HepG2 (cell line): ENCODE measurements around the gene PAPPA2. TPM values are rescaled to one million over a fixed set of nuclear protein-coding genes. Genes with fewer than 3 reads are reported as not detected.

ENCODE experiments used
- HNF4A ChIP-seq: sonication (generic); formaldehyde crosslinking; IDR thresholded peaks from 2 replicates; pipeline ENCODE4 v1.4.0; 2020; ENCODE audit warnings: missing genetic modification reagents
- HNRNPL ChIP-seq: fragments of 200-400 bp; formaldehyde crosslinking; IDR thresholded peaks from 2 replicates; pipeline ENCODE4 v1.6.1; 2017; ENCODE audit warnings: mild to moderate bottlenecking, low read depth, low read length
- RORA ChIP-seq: sonication (generic); formaldehyde crosslinking; IDR thresholded peaks from 2 replicates; pipeline ENCODE4 v1.5.0; 2020; ENCODE audit warnings: mild to moderate bottlenecking, missing genetic modification reagents, moderate library complexity
- SMARCE1 ChIP-seq: fragments of 450-650 bp; IDR thresholded peaks from 2 replicates; pipeline ENCODE4 v1.6.1; 2017; ENCODE audit warnings: borderline replicate concordance
- SOX6 ChIP-seq, 2 experiments: fragments of 450-650 bp in 1 of 2; sonication (generic) in 1 of 2; formaldehyde crosslinking in 1 of 2; IDR thresholded peaks; 2 replicates each; pipeline versions ENCODE4 v1.4.0 to v1.6.1; 2017 to 2020; ENCODE audit warnings: antibody characterized with exemption in 1 of 2, mild to moderate bottlenecking in 1 of 2, missing genetic modification reagents in 1 of 2
- ZNF776 ChIP-seq: sonication (generic); formaldehyde crosslinking; IDR thresholded peaks from 2 replicates; pipeline ENCODE4 v1.4.0; 2020; ENCODE audit warnings: mild to moderate bottlenecking, missing genetic modification reagents
- polyA plus RNA-seq, 8 experiments: library from polyadenylated mRNA; depleted of rRNA in 3 of 8; stranded (reverse) in 7 of 8; unstranded in 1 of 8; fragments of >200 nt; fragmentation: Illumina TruSeq in 4 of 8; extraction: Trizol in 4 of 8; gene quantifications; 2 replicates each; pipeline versions ENCODE4 v1.2.1 to v1.2.3, GENCODE V29; 2011 to 2016; ENCODE audit warnings: low read depth in 4 of 8, missing spikeins in 1 of 8, mixed read lengths in 1 of 8; ENCODE audit not compliant: insufficient read depth in 1 of 8
- total RNA-seq, 5 experiments: library from RNA; depleted of rRNA; stranded (reverse); fragments of >200 nt; fragmentation: Illumina TruSeq; extraction: Trizol; gene quantifications; 2 replicates each; pipeline ENCODE4 v1.2.3, GENCODE V29; 2016; ENCODE audit warnings: low read depth in 1 of 5
- TF ChIP-seq, protein P1 (sequence below): sonication (generic); formaldehyde crosslinking; conservative IDR thresholded peaks from 2 replicates; pipeline ENCODE4 v1.4.0; 2020; ENCODE audit warnings: mild to moderate bottlenecking, missing genetic modification reagents, moderate library complexity
- TF ChIP-seq, protein P2 (sequence below): sonication (generic); formaldehyde crosslinking; IDR thresholded peaks from 2 replicates; pipeline ENCODE4 v1.8.1; 2023; ENCODE audit warnings: mild to moderate bottlenecking, missing genetic modification reagents
- TF ChIP-seq, protein P3 (sequence below): sonication (generic); formaldehyde crosslinking; IDR thresholded peaks from 2 replicates; pipeline ENCODE4 v1.5.0; 2020; ENCODE audit warnings: mild to moderate bottlenecking, missing genetic modification reagents
- TF ChIP-seq, protein P4 (sequence below): sonication (generic); formaldehyde crosslinking; IDR thresholded peaks from 2 replicates; pipeline ENCODE4 v1.4.0; 2020; ENCODE audit warnings: missing genetic modification reagents

PAPPA2 gene
- total and polyA plus RNA-seq, 2 of the 13 experiments (the other 11 are each of a cell fraction or from before 2014, with no cell fraction given), result 0.01 TPM; not detected in 1

DNA sequence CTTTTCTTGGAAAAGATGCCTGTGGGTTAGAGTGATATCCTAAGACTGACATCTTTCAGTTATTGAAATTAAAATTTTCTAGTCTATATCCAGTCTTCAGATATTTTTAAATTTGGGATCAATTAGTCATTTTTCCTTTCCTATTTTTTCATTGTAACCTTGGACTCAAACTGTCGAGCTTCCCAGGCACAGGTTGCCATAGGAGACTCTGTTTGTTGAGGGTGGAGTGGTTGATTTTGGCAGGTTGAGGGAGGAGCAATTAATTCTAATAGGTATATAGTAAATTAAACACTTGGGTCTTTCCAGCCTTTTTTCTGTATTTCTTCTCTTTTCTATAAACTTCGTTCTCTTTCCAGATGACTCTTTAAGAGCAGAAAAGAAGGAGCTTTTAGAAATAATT lies 374.7 kb downstream of the PAPPA2 start (continued):
- TF ChIP-seq, protein P1, sequence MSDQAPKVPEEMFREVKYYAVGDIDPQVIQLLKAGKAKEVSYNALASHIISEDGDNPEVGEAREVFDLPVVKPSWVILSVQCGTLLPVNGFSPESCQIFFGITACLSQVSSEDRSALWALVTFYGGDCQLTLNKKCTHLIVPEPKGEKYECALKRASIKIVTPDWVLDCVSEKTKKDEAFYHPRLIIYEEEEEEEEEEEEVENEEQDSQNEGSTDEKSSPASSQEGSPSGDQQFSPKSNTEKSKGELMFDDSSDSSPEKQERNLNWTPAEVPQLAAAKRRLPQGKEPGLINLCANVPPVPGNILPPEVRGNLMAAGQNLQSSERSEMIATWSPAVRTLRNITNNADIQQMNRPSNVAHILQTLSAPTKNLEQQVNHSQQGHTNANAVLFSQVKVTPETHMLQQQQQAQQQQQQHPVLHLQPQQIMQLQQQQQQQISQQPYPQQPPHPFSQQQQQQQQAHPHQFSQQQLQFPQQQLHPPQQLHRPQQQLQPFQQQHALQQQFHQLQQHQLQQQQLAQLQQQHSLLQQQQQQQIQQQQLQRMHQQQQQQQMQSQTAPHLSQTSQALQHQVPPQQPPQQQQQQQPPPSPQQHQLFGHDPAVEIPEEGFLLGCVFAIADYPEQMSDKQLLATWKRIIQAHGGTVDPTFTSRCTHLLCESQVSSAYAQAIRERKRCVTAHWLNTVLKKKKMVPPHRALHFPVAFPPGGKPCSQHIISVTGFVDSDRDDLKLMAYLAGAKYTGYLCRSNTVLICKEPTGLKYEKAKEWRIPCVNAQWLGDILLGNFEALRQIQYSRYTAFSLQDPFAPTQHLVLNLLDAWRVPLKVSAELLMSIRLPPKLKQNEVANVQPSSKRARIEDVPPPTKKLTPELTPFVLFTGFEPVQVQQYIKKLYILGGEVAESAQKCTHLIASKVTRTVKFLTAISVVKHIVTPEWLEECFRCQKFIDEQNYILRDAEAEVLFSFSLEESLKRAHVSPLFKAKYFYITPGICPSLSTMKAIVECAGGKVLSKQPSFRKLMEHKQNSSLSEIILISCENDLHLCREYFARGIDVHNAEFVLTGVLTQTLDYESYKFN (CRISPR knock-in tag), result no peak
- no peak for TF ChIP-seq HNRNPL
- TF ChIP-seq HNF4A (CRISPR knock-in tag), result no peak
- TF ChIP-seq, protein P2, sequence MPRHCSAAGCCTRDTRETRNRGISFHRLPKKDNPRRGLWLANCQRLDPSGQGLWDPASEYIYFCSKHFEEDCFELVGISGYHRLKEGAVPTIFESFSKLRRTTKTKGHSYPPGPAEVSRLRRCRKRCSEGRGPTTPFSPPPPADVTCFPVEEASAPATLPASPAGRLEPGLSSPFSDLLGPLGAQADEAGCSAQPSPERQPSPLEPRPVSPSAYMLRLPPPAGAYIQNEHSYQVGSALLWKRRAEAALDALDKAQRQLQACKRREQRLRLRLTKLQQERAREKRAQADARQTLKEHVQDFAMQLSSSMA (CRISPR knock-in tag), result no peak
- TF ChIP-seq, protein P3, sequence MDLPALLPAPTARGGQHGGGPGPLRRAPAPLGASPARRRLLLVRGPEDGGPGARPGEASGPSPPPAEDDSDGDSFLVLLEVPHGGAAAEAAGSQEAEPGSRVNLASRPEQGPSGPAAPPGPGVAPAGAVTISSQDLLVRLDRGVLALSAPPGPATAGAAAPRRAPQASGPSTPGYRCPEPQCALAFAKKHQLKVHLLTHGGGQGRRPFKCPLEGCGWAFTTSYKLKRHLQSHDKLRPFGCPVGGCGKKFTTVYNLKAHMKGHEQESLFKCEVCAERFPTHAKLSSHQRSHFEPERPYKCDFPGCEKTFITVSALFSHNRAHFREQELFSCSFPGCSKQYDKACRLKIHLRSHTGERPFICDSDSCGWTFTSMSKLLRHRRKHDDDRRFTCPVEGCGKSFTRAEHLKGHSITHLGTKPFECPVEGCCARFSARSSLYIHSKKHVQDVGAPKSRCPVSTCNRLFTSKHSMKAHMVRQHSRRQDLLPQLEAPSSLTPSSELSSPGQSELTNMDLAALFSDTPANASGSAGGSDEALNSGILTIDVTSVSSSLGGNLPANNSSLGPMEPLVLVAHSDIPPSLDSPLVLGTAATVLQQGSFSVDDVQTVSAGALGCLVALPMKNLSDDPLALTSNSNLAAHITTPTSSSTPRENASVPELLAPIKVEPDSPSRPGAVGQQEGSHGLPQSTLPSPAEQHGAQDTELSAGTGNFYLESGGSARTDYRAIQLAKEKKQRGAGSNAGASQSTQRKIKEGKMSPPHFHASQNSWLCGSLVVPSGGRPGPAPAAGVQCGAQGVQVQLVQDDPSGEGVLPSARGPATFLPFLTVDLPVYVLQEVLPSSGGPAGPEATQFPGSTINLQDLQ (CRISPR knock-in tag), result no peak
- TF ChIP-seq, protein P4, sequence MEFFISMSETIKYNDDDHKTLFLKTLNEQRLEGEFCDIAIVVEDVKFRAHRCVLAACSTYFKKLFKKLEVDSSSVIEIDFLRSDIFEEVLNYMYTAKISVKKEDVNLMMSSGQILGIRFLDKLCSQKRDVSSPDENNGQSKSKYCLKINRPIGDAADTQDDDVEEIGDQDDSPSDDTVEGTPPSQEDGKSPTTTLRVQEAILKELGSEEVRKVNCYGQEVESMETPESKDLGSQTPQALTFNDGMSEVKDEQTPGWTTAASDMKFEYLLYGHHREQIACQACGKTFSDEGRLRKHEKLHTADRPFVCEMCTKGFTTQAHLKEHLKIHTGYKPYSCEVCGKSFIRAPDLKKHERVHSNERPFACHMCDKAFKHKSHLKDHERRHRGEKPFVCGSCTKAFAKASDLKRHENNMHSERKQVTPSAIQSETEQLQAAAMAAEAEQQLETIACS (CRISPR knock-in tag), result no peak
- TF ChIP-seq RORA, result no peak
- TF ChIP-seq SMARCE1, result no peak
- no peak for TF ChIP-seq ZNF776 (CRISPR knock-in tag)
- no peak for TF ChIP-seq SOX6 (IDR thresholded peaks at IDR 0.05)
- TF ChIP-seq SOX6 (CRISPR knock-in tag; IDR thresholded peaks at IDR 0.05), result no peak
